Mesenchymal stem cell (in vitro differentiated cells and primary cell): ENCODE data around the gene PRAC1.

Experiments
- DNase-seq: peaks from one replicate; pipeline ENCODE4 v3.0.0-alpha.2; 2013
- H2AFZ ChIP-seq: one replicate; pipeline ENCODE4 v1.6.1; 2013; ENCODE audit warnings: low read depth, mild to moderate bottlenecking, control low read depth, inconsistent platforms, low read length, moderate library complexity
- H2AK5ac ChIP-seq: 2 replicates; pipeline ENCODE4 v1.6.1; 2013; ENCODE audit warnings: low read length, moderate library complexity, mild to moderate bottlenecking, inconsistent platforms; ENCODE audit not compliant: severe bottlenecking
- H2BK120ac ChIP-seq: one replicate; pipeline ENCODE4 v1.6.1; 2013; ENCODE audit warnings: low read depth, mild to moderate bottlenecking, inconsistent platforms, low read length, moderate library complexity
- H2BK12ac ChIP-seq, 2 experiments: one replicate each; pipeline ENCODE4 v1.6.1; 2013; ENCODE audit warnings: inconsistent platforms in 2 of 2, low read length in 2 of 2, mild to moderate bottlenecking in 2 of 2, moderate library complexity in 2 of 2, control low read depth in 1 of 2
- H2BK15ac ChIP-seq: one replicate; pipeline ENCODE4 v1.6.1; 2013; ENCODE audit warnings: mild to moderate bottlenecking, low read depth, inconsistent platforms; ENCODE audit not compliant: poor library complexity, severe bottlenecking
- H2BK5ac ChIP-seq: 2 replicates; pipeline ENCODE4 v1.6.1; 2013; ENCODE audit warnings: low read depth, mild to moderate bottlenecking, low read length, control low read depth, inconsistent platforms; ENCODE audit not compliant: poor library complexity, severe bottlenecking
- H3K14ac ChIP-seq, 2 experiments: one replicate each; pipeline ENCODE4 v1.6.1; 2013; ENCODE audit warnings: inconsistent platforms in 2 of 2, low read length in 2 of 2, control low read depth in 1 of 2, mild to moderate bottlenecking in 1 of 2, moderate library complexity in 1 of 2
- H3K18ac ChIP-seq, 2 experiments: one replicate each; pipeline ENCODE4 v1.6.1; 2013; ENCODE audit warnings: inconsistent platforms in 2 of 2, low read length in 2 of 2, control low read depth in 1 of 2, low read depth in 1 of 2, mild to moderate bottlenecking in 1 of 2
- H3K23ac ChIP-seq, 2 experiments: one replicate each; pipeline ENCODE4 v1.6.1; 2013; ENCODE audit warnings: inconsistent platforms in 2 of 2, low read length in 2 of 2, mild to moderate bottlenecking in 2 of 2, moderate library complexity in 2 of 2, control low read depth in 1 of 2
- H3K27ac ChIP-seq: 2 replicates; pipeline ENCODE4 v1.5.1; 2013; ENCODE audit warnings: mild to moderate bottlenecking, moderate library complexity, low read length, control low read depth, inconsistent platforms; ENCODE audit not compliant: poor library complexity, severe bottlenecking
- H3K27me3 ChIP-seq, 2 experiments: 2 replicates each; pipeline versions ENCODE4 v1.6.1 to v1.7.0; 2013; ENCODE audit warnings: low read length in 2 of 2, mild to moderate bottlenecking in 2 of 2, moderate library complexity in 2 of 2, control low read depth in 1 of 2, inconsistent platforms in 1 of 2; ENCODE audit not compliant: control insufficient read depth in 1 of 2, insufficient read depth in 1 of 2
- H3K36me3 ChIP-seq, 2 experiments: 2 replicates each; pipeline versions ENCODE4 v1.6.1 to v1.7.0; 2013; ENCODE audit warnings: low read length in 2 of 2, control low read depth in 1 of 2, inconsistent platforms in 1 of 2, low read depth in 1 of 2, mild to moderate bottlenecking in 1 of 2; ENCODE audit not compliant: insufficient read depth in 2 of 2, control insufficient read depth in 1 of 2
- H3K4ac ChIP-seq, 2 experiments: one replicate each; pipeline ENCODE4 v1.6.1; 2013; ENCODE audit warnings: inconsistent platforms in 2 of 2, low read length in 2 of 2, mild to moderate bottlenecking in 2 of 2, moderate library complexity in 2 of 2, control low read depth in 1 of 2, low read depth in 1 of 2
- H3K4me1 ChIP-seq: 2 replicates; pipeline ENCODE4 v1.6.1; 2013; ENCODE audit warnings: low read depth, low read length, control low read depth; ENCODE audit not compliant: control insufficient read depth, insufficient read depth
- H3K4me2 ChIP-seq: 2 replicates; pipeline ENCODE4 v1.6.1; 2013; ENCODE audit warnings: low read length, mild to moderate bottlenecking, inconsistent platforms; ENCODE audit not compliant: poor library complexity, severe bottlenecking
- H3K4me3 ChIP-seq, 2 experiments: 2 replicates each; pipeline versions ENCODE4 v1.5.1 to v1.7.0; 2013; ENCODE audit warnings: low read length in 2 of 2, mild to moderate bottlenecking in 2 of 2, control low read depth in 1 of 2, low read depth in 1 of 2; ENCODE audit not compliant: insufficient read depth in 1 of 2
- H3K79me1 ChIP-seq: replicated peaks from 2 replicates; pipeline ENCODE4 v1.6.1; 2013; ENCODE audit warnings: mild to moderate bottlenecking, control low read depth, low read length, inconsistent platforms; ENCODE audit not compliant: poor library complexity, severe bottlenecking
- H3K9ac ChIP-seq: 2 replicates; pipeline ENCODE4 v1.7.0; 2013; ENCODE audit warnings: mild to moderate bottlenecking, low read length, moderate library complexity
- H3K9me3 ChIP-seq: 2 replicates; pipeline ENCODE4 v1.7.0; 2013; ENCODE audit warnings: mild to moderate bottlenecking, low read length; ENCODE audit not compliant: control insufficient read depth
- H4K8ac ChIP-seq: one replicate; pipeline ENCODE4 v1.6.1; 2013; ENCODE audit warnings: inconsistent platforms, mild to moderate bottlenecking, low read length, moderate library complexity
- H4K91ac ChIP-seq: one replicate; pipeline ENCODE4 v1.6.1; 2013; ENCODE audit warnings: mild to moderate bottlenecking, low read length, inconsistent platforms
- WGBS: methylation state at CpG from one replicate; pipeline ENCODE4 v1.1.7; 2013; ENCODE audit warnings: mixed read lengths; 5-methylcytosine and 5-hydroxymethylcytosine counted together

The PRAC1 gene

GRCh38 chr17:48738424-48738802 lies 16.1 kb upstream of the PRAC1 start:
- peaks cover 1% of the 10 kb centered on the region for H3K4me1 ChIP-seq
- H2AFZ ChIP-seq: no peak overlapping the region
- no peak overlapping the region for H3K27ac ChIP-seq
- H3K9me3 ChIP-seq: no peaks in the 10 kb centered on the region
- 16% methylated on average over 11 of the region's 11 CpGs for WGBS
- H3K23ac ChIP-seq: no peak overlapping the region
- no peak overlapping the region for H2BK5ac ChIP-seq
- H3K4me2 ChIP-seq: no peak overlapping the region
- no peak overlapping the region for H3K14ac ChIP-seq
- no peak overlapping the region for H2BK120ac ChIP-seq
- no peak overlapping the region for H2AK5ac ChIP-seq
- H3K79me1 ChIP-seq: no peaks in the 10 kb centered on the region
- H4K91ac ChIP-seq: no peak overlapping the region
- H3K18ac ChIP-seq: no peak overlapping the region
- no peak overlapping the region for H2BK12ac ChIP-seq
- no peaks in the 10 kb centered on the region for H3K36me3 ChIP-seq
- H3K4ac ChIP-seq: no peak overlapping the region
- H3K4me3 ChIP-seq: no peak overlapping the region
- no peak for DNase-seq
- H4K8ac ChIP-seq: no peak overlapping the region
- no peak overlapping the region for H2BK15ac ChIP-seq
- no peak overlapping the region for H3K9ac ChIP-seq
- peaks cover 94 to 99% of the 10 kb centered on the region in 2 experiments for H3K27me3 ChIP-seq

GRCh38 chr17:48737330-48738043 lies 15.2 kb upstream of the PRAC1 start:
- H3K27ac ChIP-seq: no peak overlapping the region
- H3K79me1 ChIP-seq: no peaks in the 10 kb centered on the region
- no peak overlapping the region for H2AFZ ChIP-seq
- H3K4ac ChIP-seq: no peak overlapping the region
- H2AK5ac ChIP-seq: no peak overlapping the region
- H2BK120ac ChIP-seq: no peak overlapping the region
- no peak overlapping the region for H2BK5ac ChIP-seq
- no peak overlapping the region for H3K4me2 ChIP-seq
- H2BK15ac ChIP-seq: no peak overlapping the region
- no peak overlapping the region for H3K4me3 ChIP-seq
- H3K36me3 ChIP-seq: no peaks in the 10 kb centered on the region
- no peak overlapping the region for H4K8ac ChIP-seq
- no peak overlapping the region for H2BK12ac ChIP-seq
- H3K9ac ChIP-seq: no peak overlapping the region
- H3K18ac ChIP-seq: no peak overlapping the region
- H3K23ac ChIP-seq: no peak overlapping the region
- no peaks in the 10 kb centered on the region for H3K9me3 ChIP-seq
- peaks cover 94 to 99% of the 10 kb centered on the region in 2 experiments for H3K27me3 ChIP-seq
- DNase-seq: no peak
- H4K91ac ChIP-seq: no peak overlapping the region
- 82% methylated on average over 4 of the region's 4 CpGs for WGBS
- peaks cover 5% of the 10 kb centered on the region for H3K4me1 ChIP-seq
- no peak overlapping the region for H3K14ac ChIP-seq

GRCh38 chr17:48735062-48735351 lies 12.7 kb upstream of the PRAC1 start:
- 14% methylated on average over 7 of the region's 7 CpGs for WGBS
- Histone ChIP-seq H3K36me3 (no peaks in the 10 kb centered on the region), H4K91ac (no peak overlapping the region), H3K9ac (no peak overlapping the region), H3K27me3 (peaks cover 96 to 98% of the 10 kb centered on the region in 2 experiments), H3K18ac (no peak overlapping the region), H2BK5ac (no peak overlapping the region), H3K4me3 (no peak overlapping the region), H2AK5ac (no peak overlapping the region), H2BK15ac (no peak overlapping the region), H3K14ac (no peak overlapping the region), H4K8ac (no peak overlapping the region), H3K27ac (no peak overlapping the region), H3K4me1 (peaks cover 5% of the 10 kb centered on the region), H3K23ac (no peak overlapping the region), H2BK12ac (no peak overlapping the region), H3K9me3 (no peaks in the 10 kb centered on the region), H2AFZ (no peak overlapping the region), H3K4ac (no peak overlapping the region), H3K4me2 (no peak overlapping the region), H3K79me1 (no peaks in the 10 kb centered on the region), H2BK120ac (no peak overlapping the region)
- no peak for DNase-seq

GRCh38 chr17:48734333-48735061 lies 12.2 kb upstream of the PRAC1 start:
- no peak overlapping the region for H2AK5ac ChIP-seq
- no peaks in the 10 kb centered on the region for H3K36me3 ChIP-seq
- no peak overlapping the region for H2BK12ac ChIP-seq
- H3K23ac ChIP-seq: no peak overlapping the region
- H3K4ac ChIP-seq: no peak overlapping the region
- H2AFZ ChIP-seq: no peak overlapping the region
- H3K4me1 ChIP-seq: peaks cover 5% of the 10 kb centered on the region
- H3K18ac ChIP-seq: no peak overlapping the region
- no peaks in the 10 kb centered on the region for H3K79me1 ChIP-seq
- no peak overlapping the region for H3K4me2 ChIP-seq
- H3K27me3 ChIP-seq: peaks cover 97 to 98% of the 10 kb centered on the region in 2 experiments
- no peak overlapping the region for H3K27ac ChIP-seq
- H4K91ac ChIP-seq: no peak overlapping the region
- no peak overlapping the region for H2BK5ac ChIP-seq
- H4K8ac ChIP-seq: no peak overlapping the region
- no peak overlapping the region for H3K9ac ChIP-seq
- no peak overlapping the region for H3K4me3 ChIP-seq
- H3K14ac ChIP-seq: no peak overlapping the region
- H3K9me3 ChIP-seq: no peaks in the 10 kb centered on the region
- H2BK120ac ChIP-seq: no peak overlapping the region
- WGBS: 25% methylated on average over 13 of the region's 14 CpGs
- H2BK15ac ChIP-seq: no peak overlapping the region
- DNase-seq: no peak
